Measurements from ENCODE around the gene NBDY. TPM values are rescaled to one million over a fixed set of nuclear protein-coding genes. Genes with fewer than 3 reads are reported as not detected.

Gene NBDY
- total RNA-seq (2022; extraction: Qiagen RNA extraction): 51.4 to 62.4 TPM (median 54.5 TPM) in 5 replicates

GRCh38 chrX:56729152-56729850 lies at the start of gene NBDY:
Gene NBDY (plus strand): TSS chrX:56729243. CDS start chrX:56729354, 111 bp downstream.

Other genes with a start within 250 kb of the NBDY start
- gene UBQLN2, start 165.6 kb upstream of the NBDY start, total RNA-seq (2022; extraction: Qiagen RNA extraction): 21.1 to 22.8 TPM (median 22.3 TPM) in 5 replicates

All from A549 treated with AZD2906 at 1 μM for 4 hours (cell line).